HepG2 (cell line): ENCODE results near the gene C14orf119. TPM values are rescaled to one million over a fixed set of nuclear protein-coding genes. Genes with fewer than 3 reads are reported as not detected.

Experiments
- ARID3A ChIP-seq: IDR thresholded peaks from 2 replicates; pipeline ENCODE4 v1.6.1; 2012; ENCODE audit warnings: low read depth, low read length, improper control_type of control experiment
- CCDC6 ChIP-seq: sonication (generic); formaldehyde crosslinking; IDR thresholded peaks from 2 replicates; pipeline ENCODE4 v1.8.1; 2022; ENCODE audit warnings: mild to moderate bottlenecking, missing genetic modification reagents, moderate library complexity
- GABPB1 ChIP-seq: IDR thresholded peaks from 2 replicates; pipeline ENCODE4 v1.6.1; 2016; ENCODE audit warnings: mild to moderate bottlenecking, missing genetic modification reagents, moderate library complexity, missing compliant biosample characterization
- KLF15 ChIP-seq: sonication (generic); formaldehyde crosslinking; IDR thresholded peaks from 2 replicates; pipeline ENCODE4 v1.8.1; 2023; ENCODE audit warnings: borderline replicate concordance, mild to moderate bottlenecking, inconsistent platforms, missing genetic modification reagents, mixed read lengths
- MAFF ChIP-seq: IDR thresholded peaks from 2 replicates; pipeline ENCODE4 v1.6.1; 2011; ENCODE audit warnings: low read depth, low read length, improper control_type of control experiment
- NR1H2 ChIP-seq: sonication (generic); formaldehyde crosslinking; IDR thresholded peaks from 2 replicates; pipeline ENCODE4 v1.8.1; 2022; ENCODE audit warnings: low read depth, missing genetic modification reagents, borderline replicate concordance
- PBX2 ChIP-seq: IDR thresholded peaks from 2 replicates; pipeline ENCODE4 v1.6.1; 2016; ENCODE audit warnings: control low read depth
- PRMT3 ChIP-seq: sonication (generic); formaldehyde crosslinking; IDR thresholded peaks from 2 replicates; pipeline ENCODE4 v1.8.1; 2022; ENCODE audit warnings: low read depth, mild to moderate bottlenecking, moderate library complexity, missing genetic modification reagents, borderline replicate concordance
- PRPF4 ChIP-seq: fragments of 200-400 bp; formaldehyde crosslinking; IDR thresholded peaks from 2 replicates; pipeline ENCODE4 v1.6.1; 2016; ENCODE audit warnings: low read length, low read depth; ENCODE audit not compliant: poor library complexity, severe bottlenecking
- PTBP1 ChIP-seq: fragments of 200-400 bp; formaldehyde crosslinking; IDR thresholded peaks from 2 replicates; pipeline ENCODE4 v1.6.1; 2018; ENCODE audit warnings: low read length, low read depth; ENCODE audit not compliant: poor library complexity, severe bottlenecking
- RFXAP ChIP-seq: sonication (generic); formaldehyde crosslinking; IDR thresholded peaks from 2 replicates; pipeline ENCODE4 v1.4.0; 2020; ENCODE audit warnings: missing genetic modification reagents, borderline replicate concordance
- RORA ChIP-seq: sonication (generic); formaldehyde crosslinking; IDR thresholded peaks from 2 replicates; pipeline ENCODE4 v1.5.0; 2020; ENCODE audit warnings: mild to moderate bottlenecking, missing genetic modification reagents, moderate library complexity
- SMARCC2 ChIP-seq: fragments of 450-650 bp; IDR thresholded peaks from 2 replicates; pipeline ENCODE4 v1.6.1; 2017; ENCODE audit warnings: antibody characterized with exemption, mild to moderate bottlenecking
- SP140L ChIP-seq: sonication (generic); formaldehyde crosslinking; IDR thresholded peaks from 2 replicates; pipeline ENCODE4 v1.4.0; 2020; ENCODE audit warnings: missing genetic modification reagents, borderline replicate concordance
- SP2 ChIP-seq: sonication (generic); formaldehyde crosslinking; IDR thresholded peaks from 2 replicates; pipeline ENCODE4 v1.5.1; 2020; ENCODE audit warnings: mild to moderate bottlenecking, missing genetic modification reagents
- SP4 ChIP-seq: sonication (generic); formaldehyde crosslinking; IDR thresholded peaks from 2 replicates; pipeline ENCODE4 v1.8.1; 2023; ENCODE audit warnings: mild to moderate bottlenecking, missing genetic modification reagents
- ZBTB26 ChIP-seq: IDR thresholded peaks from 2 replicates; pipeline ENCODE4 v1.6.1; 2016; ENCODE audit warnings: missing compliant biosample characterization, missing genetic modification reagents, borderline replicate concordance
- ZFP36 ChIP-seq: fragments of 150-350 bp; IDR thresholded peaks from 2 replicates; pipeline ENCODE4 v1.6.1; 2018; ENCODE audit warnings: borderline replicate concordance, low read length, low read depth; ENCODE audit not compliant: partially characterized antibody
- ZIK1 ChIP-seq: sonication (generic); formaldehyde crosslinking; IDR thresholded peaks from 2 replicates; pipeline ENCODE4 v1.5.0; 2020; ENCODE audit warnings: mild to moderate bottlenecking, low read depth, missing genetic modification reagents, borderline replicate concordance
- ZNF354B ChIP-seq: sonication (generic); formaldehyde crosslinking; IDR thresholded peaks from 2 replicates; pipeline ENCODE4 v1.8.0; 2022; ENCODE audit warnings: mild to moderate bottlenecking, missing genetic modification reagents
- ZNF607 ChIP-seq: sonication (generic); formaldehyde crosslinking; IDR thresholded peaks from 2 replicates; pipeline ENCODE4 v1.5.1; 2020; ENCODE audit warnings: missing genetic modification reagents, mild to moderate bottlenecking, borderline replicate concordance
- ZNF709 ChIP-seq: sonication (generic); formaldehyde crosslinking; IDR thresholded peaks from 2 replicates; pipeline ENCODE4 v1.5.0; 2020; ENCODE audit warnings: mild to moderate bottlenecking, missing genetic modification reagents
- polyA plus RNA-seq, 8 experiments: library from polyadenylated mRNA; depleted of rRNA in 3 of 8; stranded (reverse) in 7 of 8; unstranded in 1 of 8; fragments of >200 nt; fragmentation: Illumina TruSeq in 4 of 8; extraction: Trizol in 4 of 8; gene quantifications; 2 replicates each; pipeline versions ENCODE4 v1.2.1 to v1.2.3, GENCODE V29; 2011 to 2016; ENCODE audit warnings: low read depth in 4 of 8, missing spikeins in 1 of 8, mixed read lengths in 1 of 8; ENCODE audit not compliant: insufficient read depth in 1 of 8
- total RNA-seq, 5 experiments: library from RNA; depleted of rRNA; stranded (reverse); fragments of >200 nt; fragmentation: Illumina TruSeq; extraction: Trizol; gene quantifications; 2 replicates each; pipeline ENCODE4 v1.2.3, GENCODE V29; 2016; ENCODE audit warnings: low read depth in 1 of 5
- TF ChIP-seq, protein P1 (sequence below): sonication (generic); formaldehyde crosslinking; conservative IDR thresholded peaks from 2 replicates; pipeline ENCODE4 v1.4.0; 2020; ENCODE audit warnings: missing genetic modification reagents

Gene C14orf119
- total and polyA plus RNA-seq, 2 of the 13 experiments (the other 11 are each of a cell fraction or from before 2014, with no cell fraction given) = 117 to 206 TPM

- TF ChIP-seq GABPB1 = peak; percentile 39; the same call in 1 of the 2 replicates
- peak; percentile 54 for TF ChIP-seq ZBTB26 (CRISPR knock-in tag)
- TF ChIP-seq SMARCC2 = no peak
- TF ChIP-seq, protein P1, sequence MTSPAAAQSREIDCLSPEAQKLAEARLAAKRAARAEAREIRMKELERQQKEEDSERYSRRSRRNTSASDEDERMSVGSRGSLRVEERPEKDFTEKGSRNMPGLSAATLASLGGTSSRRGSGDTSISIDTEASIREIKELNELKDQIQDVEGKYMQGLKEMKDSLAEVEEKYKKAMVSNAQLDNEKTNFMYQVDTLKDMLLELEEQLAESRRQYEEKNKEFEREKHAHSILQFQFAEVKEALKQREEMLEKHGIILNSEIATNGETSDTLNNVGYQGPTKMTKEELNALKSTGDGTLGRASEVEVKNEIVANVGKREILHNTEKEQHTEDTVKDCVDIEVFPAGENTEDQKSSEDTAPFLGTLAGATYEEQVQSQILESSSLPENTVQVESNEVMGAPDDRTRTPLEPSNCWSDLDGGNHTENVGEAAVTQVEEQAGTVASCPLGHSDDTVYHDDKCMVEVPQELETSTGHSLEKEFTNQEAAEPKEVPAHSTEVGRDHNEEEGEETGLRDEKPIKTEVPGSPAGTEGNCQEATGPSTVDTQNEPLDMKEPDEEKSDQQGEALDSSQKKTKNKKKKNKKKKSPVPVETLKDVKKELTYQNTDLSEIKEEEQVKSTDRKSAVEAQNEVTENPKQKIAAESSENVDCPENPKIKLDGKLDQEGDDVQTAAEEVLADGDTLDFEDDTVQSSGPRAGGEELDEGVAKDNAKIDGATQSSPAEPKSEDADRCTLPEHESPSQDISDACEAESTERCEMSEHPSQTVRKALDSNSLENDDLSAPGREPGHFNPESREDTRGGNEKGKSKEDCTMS = peak; percentile 89; the same call in 1 of the 2 replicates
- TF ChIP-seq SP140L (CRISPR knock-in tag) = no peak
- peak; percentile 78; the same call in 1 of the 2 replicates for TF ChIP-seq ZNF709 (CRISPR knock-in tag)
- TF ChIP-seq ZIK1 (CRISPR knock-in tag) = peak; percentile 96
- no peak for TF ChIP-seq KLF15 (CRISPR knock-in tag)
- no peak; the same call in 1 of the 2 replicates for TF ChIP-seq SP2
- peak; percentile 80 for TF ChIP-seq PRMT3 (CRISPR knock-in tag)
- TF ChIP-seq CCDC6 (CRISPR knock-in tag) = peak; percentile 81; the same call in 1 of the 2 replicates
- TF ChIP-seq MAFF = peak; percentile 2; the same call in 1 of the 2 replicates
- TF ChIP-seq PRPF4 = no peak
- no peak for TF ChIP-seq RORA (CRISPR knock-in tag)
- TF ChIP-seq PBX2 (CRISPR knock-in tag) = no peak
- no peak for TF ChIP-seq RFXAP (CRISPR knock-in tag)
- TF ChIP-seq ZNF607 (CRISPR knock-in tag) = no peak
- 0 out of 2 replicates have a peak, but pooled peaks have one; percentile 30 for TF ChIP-seq ARID3A
- peak; percentile 75 for TF ChIP-seq PTBP1
- no peak for TF ChIP-seq SP4 (CRISPR knock-in tag)
- TF ChIP-seq ZFP36 = peak; percentile 25
- no peak for TF ChIP-seq NR1H2 (CRISPR knock-in tag)
- 0 out of 2 replicates have a peak, but pooled peaks have one; percentile 76 for TF ChIP-seq ZNF354B (CRISPR knock-in tag)
Observed at GRCh38 chr14:23056145-23056955, 39.0 kb upstream of the C14orf119 start (continued).
